Neutrophil (primary cell): ENCODE measurements around the gene DNAJB1.
"Not testable (repeated sequence)": the region's sequence is repeated elsewhere in the genome, so short reads cannot be mapped to it uniquely, and the experiment has no call there.

Source experiments
- H3K27ac ChIP-seq: fragments of 200-600 bp; sonication (generic); 2 replicates; pipeline ENCODE4 v1.5.1; 2016; ENCODE audit warnings: mild to moderate bottlenecking, moderate library complexity
- H3K27me3 ChIP-seq: fragments of 200-600 bp; sonication (generic); 2 replicates; pipeline ENCODE4 v1.6.0; 2016; ENCODE audit warnings: mild to moderate bottlenecking
- H3K36me3 ChIP-seq: fragments of 200-600 bp; sonication (generic); 2 replicates; pipeline ENCODE4 v1.5.1; 2017
- H3K4me1 ChIP-seq, 2 experiments: fragments of 200-600 bp in 1 of 2; sonication (generic) in 1 of 2; 1 replicate in 1 of 2; 2 replicates in 1 of 2; pipeline versions ENCODE4 v1.5.1 to v1.6.1; 2013 to 2016; ENCODE audit warnings: low read depth in 1 of 2, low read length in 1 of 2, mild to moderate bottlenecking in 1 of 2, moderate library complexity in 1 of 2; ENCODE audit not compliant: control insufficient read depth in 1 of 2, insufficient read depth in 1 of 2
- H3K4me3 ChIP-seq, 2 experiments: fragments of 200-600 bp in 1 of 2; sonication (generic) in 1 of 2; 1 replicate in 1 of 2; 2 replicates in 1 of 2; pipeline ENCODE4 v1.5.1; 2013 to 2016; ENCODE audit warnings: low read depth in 1 of 2, low read length in 1 of 2, mild to moderate bottlenecking in 1 of 2, moderate library complexity in 1 of 2
- H3K9me3 ChIP-seq: fragments of 200-600 bp; sonication (generic); 2 replicates; pipeline ENCODE4 v1.5.1; 2016
- CTCF ChIP-seq: fragments of 200-600 bp; sonication (generic); IDR thresholded peaks from 2 replicates; pipeline ENCODE4 v1.5.1; 2016; ENCODE audit warnings: antibody characterized with exemption

The DNAJB1 gene

DNA sequence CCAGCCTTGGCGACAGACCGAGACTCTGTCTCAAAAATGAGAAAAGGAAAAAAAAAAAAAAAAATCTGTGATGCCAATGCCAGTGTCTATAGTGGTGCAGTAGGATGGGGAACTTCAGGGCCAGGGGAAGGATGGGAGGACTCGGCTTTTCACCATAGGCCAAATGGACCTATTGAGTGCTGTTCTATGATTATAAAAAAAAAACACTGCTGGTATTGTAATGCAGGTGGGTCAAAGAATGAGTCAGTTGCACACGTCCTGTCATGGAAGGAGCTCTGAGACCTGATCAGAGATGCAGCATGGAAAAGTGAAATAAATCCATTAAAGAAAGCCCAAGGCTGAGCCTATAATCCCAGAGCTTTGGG, 7.0 kb downstream of the DNAJB1 start:
- TF ChIP-seq CTCF, result no peak
- Histone ChIP-seq H3K27me3 (no peaks in the 10 kb centered on the region), H3K9me3 (no peaks in the 10 kb centered on the region), H3K27ac (peak overlapping the region; percentile 90), H3K4me3 (peak overlapping the region in 1 of 2 experiments; percentile 34), H3K4me1 (peaks cover 72 to 75% of the 10 kb centered on the region in 2 experiments), H3K36me3 (peaks cover 25% of the 10 kb centered on the region)

DNA sequence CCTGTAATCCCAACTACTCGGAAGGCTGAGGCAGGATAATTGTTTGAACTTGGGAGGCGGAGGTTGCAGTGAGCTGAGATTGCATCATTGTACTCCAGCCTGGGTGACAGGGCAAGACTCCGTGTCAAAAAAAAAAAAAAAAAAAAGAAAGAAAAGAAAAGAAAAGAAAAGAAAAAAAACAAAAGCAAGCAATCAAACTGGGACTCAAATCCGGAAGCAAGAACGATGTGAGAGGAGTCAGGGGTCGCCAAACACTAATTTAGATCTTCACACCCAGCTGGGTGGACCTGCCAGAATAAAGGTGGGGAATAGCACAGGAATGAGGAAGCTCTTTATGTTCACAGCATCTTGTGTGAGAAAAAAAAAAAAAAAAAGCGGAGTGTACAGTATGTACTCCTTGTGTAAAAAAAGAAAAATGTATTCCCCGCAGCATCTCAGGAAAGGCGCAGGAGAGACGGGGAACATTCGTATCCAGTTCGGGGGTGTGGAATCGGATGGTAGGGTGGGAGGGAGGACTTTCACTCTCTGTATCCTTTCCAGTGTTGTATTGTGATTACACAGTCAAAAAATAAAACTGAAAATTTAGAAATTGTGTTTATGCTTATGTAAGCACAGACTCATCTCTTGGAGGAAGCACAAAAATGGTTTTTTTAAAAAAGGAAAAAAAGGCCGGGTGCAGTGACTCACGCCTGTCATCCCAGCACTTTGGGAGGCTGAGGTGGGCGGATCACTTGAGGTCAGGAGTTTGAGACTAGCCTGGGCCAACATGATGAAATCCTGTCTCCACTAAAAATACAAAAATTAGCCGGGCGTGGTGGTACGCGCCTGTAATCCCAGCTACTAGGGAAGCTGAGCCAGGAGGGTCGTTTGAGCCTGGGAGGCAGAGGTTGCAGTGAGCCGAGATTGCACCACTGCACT, 7.6 kb downstream of the DNAJB1 start:
- TF ChIP-seq CTCF, result no peak
- H3K27ac ChIP-seq, result peak overlapping the region; percentile 90
- peaks cover 18% of the 10 kb centered on the region for H3K36me3 ChIP-seq
- peaks cover 72 to 75% of the 10 kb centered on the region in 2 experiments for H3K4me1 ChIP-seq
- H3K4me3 ChIP-seq, result peak overlapping the region; percentile 34 to 40
- no peaks in the 10 kb centered on the region for H3K27me3 ChIP-seq
- H3K9me3 ChIP-seq, result no peaks in the 10 kb centered on the region

GRCh38 chr19:14507704-14508542, 10.3 kb downstream of the DNAJB1 start:
- H3K27me3 ChIP-seq, result no peaks in the 10 kb centered on the region
- peak; percentile 28 for TF ChIP-seq CTCF
- H3K27ac ChIP-seq, result peak overlapping the region; percentile 90
- peak overlapping the region; percentile 27 to 32 for H3K4me3 ChIP-seq
- H3K9me3 ChIP-seq, result no peaks in the 10 kb centered on the region
- H3K36me3 ChIP-seq, result no peaks in the 10 kb centered on the region
- H3K4me1 ChIP-seq, result peaks cover 68 to 72% of the 10 kb centered on the region in 2 experiments

DNA sequence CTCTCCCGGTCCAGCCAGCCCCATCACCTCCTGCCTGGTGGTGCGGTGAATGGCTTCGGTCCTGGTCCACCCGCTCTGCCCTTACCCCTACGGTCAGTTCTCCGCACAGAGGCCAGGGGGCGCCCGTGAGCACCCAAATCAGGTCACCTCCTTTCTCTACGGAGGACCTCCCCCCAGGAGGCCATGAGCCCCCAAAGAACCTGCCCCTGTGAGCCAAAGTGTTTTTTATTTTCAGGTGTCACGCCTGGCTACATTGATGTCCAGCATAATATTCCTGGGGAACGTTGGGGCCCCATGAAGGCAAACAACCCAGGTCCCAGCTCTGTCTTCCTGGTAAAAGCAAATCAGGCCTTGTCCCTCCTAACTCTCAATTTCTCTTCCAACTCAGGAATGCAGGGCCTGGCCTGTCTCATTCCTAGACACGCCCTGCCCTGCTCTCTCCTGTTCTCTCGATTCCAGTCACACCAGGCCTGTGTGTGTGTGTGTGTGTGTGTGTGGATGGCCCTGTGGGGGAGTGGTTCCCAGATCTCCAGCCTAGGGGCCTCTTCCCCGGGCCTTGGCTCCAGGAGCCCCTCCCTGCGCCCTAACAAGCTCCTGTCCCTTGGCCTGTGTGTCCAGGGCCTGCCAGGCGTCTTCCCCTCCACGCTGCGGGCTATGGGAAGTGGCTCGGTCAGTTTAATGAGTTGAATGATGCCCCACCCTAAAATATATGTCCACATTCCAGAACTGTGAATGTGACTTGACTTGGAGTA, 12.5 kb downstream of the DNAJB1 start:
- H3K4me1 ChIP-seq, result peaks cover 59 to 67% of the 10 kb centered on the region in 2 experiments
- H3K9me3 ChIP-seq, result no peaks in the 10 kb centered on the region
- no peaks in the 10 kb centered on the region for H3K27me3 ChIP-seq
- no peak overlapping the region for H3K4me3 ChIP-seq
- peak overlapping the region; percentile 90 for H3K27ac ChIP-seq
- H3K36me3 ChIP-seq, result no peaks in the 10 kb centered on the region
- peak; percentile 80 for TF ChIP-seq CTCF

DNA sequence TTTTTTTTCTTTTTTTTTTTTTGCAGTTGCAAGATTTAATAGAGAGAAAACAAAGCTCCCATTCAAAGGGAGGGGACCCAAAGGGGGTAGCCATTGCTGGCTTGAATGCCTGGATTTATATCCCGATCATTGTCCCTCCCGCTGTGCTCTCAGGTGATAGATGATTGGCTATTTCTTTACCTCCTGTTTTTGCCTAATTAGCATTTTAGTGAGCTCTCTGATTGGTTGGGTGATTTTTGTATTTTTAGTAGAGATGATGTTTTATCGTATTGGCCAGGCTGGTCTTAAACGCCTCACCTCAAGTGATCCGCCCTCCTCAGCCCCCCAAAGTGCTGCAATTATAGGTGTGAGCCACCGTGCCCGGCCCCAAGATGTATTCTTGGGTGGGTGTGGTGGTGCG, 13.6 kb downstream of the DNAJB1 start:
- not testable (repeated sequence) for H3K36me3 ChIP-seq, H3K27me3 ChIP-seq, H3K27ac ChIP-seq, H3K9me3 ChIP-seq, H3K4me3 ChIP-seq
- peaks cover 48 to 56% of the 10 kb centered on the region in 2 experiments for H3K4me1 ChIP-seq
